ENCODE data around the gene TSNAXIP1.

Gene TSNAXIP1

GRCh38 chr16:67845291-67846062 is 38.8 kb downstream of the TSNAXIP1 start:
- TF ChIP-seq CTCF (IDR thresholded peaks at IDR 0.05; ENCODE audit: low read depth, low read length), result no peak
- DNase-seq (ENCODE audit: extremely low read depth, low read depth), result no peak

- no peak for DNase-seq (ENCODE audit: extremely low read depth, low read depth)
- TF ChIP-seq CTCF (IDR thresholded peaks at IDR 0.05; ENCODE audit: low read depth, low read length), result no peak
Observed at GRCh38 chr16:67846063-67846319, 39.3 kb downstream of the TSNAXIP1 start.

- no peak for TF ChIP-seq CTCF (IDR thresholded peaks at IDR 0.05; ENCODE audit: low read depth, low read length)
- peak; percentile 78 for DNase-seq (ENCODE audit: extremely low read depth, low read depth)
Observed at GRCh38 chr16:67846320-67847063, 39.8 kb downstream of the TSNAXIP1 start, which contains the start of gene NUTF2. NUTF2 (plus strand) TSS chr16:67846933; CDS start chr16:67865131, 18,198 bp downstream.

GRCh38 chr16:67847064-67847861 is 40.6 kb downstream of the TSNAXIP1 start, which contains the start of gene CENPT:
CENPT (minus strand) TSS chr16:67847693; CDS start chr16:67833859, 13,834 bp downstream.
- no peak for DNase-seq (ENCODE audit: extremely low read depth, low read depth)
- no peak for TF ChIP-seq CTCF (IDR thresholded peaks at IDR 0.05; ENCODE audit: low read depth, low read length)

- no peak for TF ChIP-seq CTCF (IDR thresholded peaks at IDR 0.05; ENCODE audit: low read depth, low read length)
- no peak for DNase-seq (ENCODE audit: extremely low read depth, low read depth)
Observed at GRCh38 chr16:67848118-67848517, 41.4 kb downstream of the TSNAXIP1 start.

GRCh38 chr16:67853670-67854069 is 47.0 kb downstream of the TSNAXIP1 start:
- no peak for TF ChIP-seq CTCF (IDR thresholded peaks at IDR 0.05; ENCODE audit: low read depth, low read length)
- DNase-seq (ENCODE audit: extremely low read depth, low read depth), result no peak
